HEK293 (cell line): ENCODE data around the gene BRF1.

Experiments used
- CTCF ChIP-seq: fragments of 450-650 bp; formaldehyde crosslinking; IDR thresholded peaks from 2 replicates; pipeline ENCODE4 v1.5.1; 2016; ENCODE audit warnings: missing biosample characterization, missing genetic modification characterization
- IKZF3 ChIP-seq: fragments of 450-650 bp; IDR thresholded peaks from 2 replicates; pipeline ENCODE4 v1.5.0; 2018; ENCODE audit warnings: missing biosample characterization, mild to moderate bottlenecking, missing genetic modification characterization, moderate library complexity
- MEIS1 ChIP-seq: sonication (generic); formaldehyde crosslinking; IDR thresholded peaks from 2 replicates; pipeline ENCODE4 v1.8.1; 2022; ENCODE audit warnings: missing genetic modification reagents, mild to moderate bottlenecking, borderline replicate concordance
- ZBTB1 ChIP-seq: fragments of 450-650 bp; formaldehyde crosslinking; IDR thresholded peaks from 2 replicates; pipeline ENCODE4 v1.5.1; 2016; ENCODE audit warnings: missing biosample characterization, missing genetic modification characterization
- ZNF138 ChIP-seq: fragments of 450-650 bp; formaldehyde crosslinking; IDR thresholded peaks from 2 replicates; pipeline ENCODE4 v1.5.1; 2016; ENCODE audit warnings: missing biosample characterization, missing genetic modification characterization, borderline replicate concordance
- ZNF548 ChIP-seq: fragments of 450-650 bp; formaldehyde crosslinking; IDR thresholded peaks from 2 replicates; pipeline ENCODE4 v1.5.1; 2016; ENCODE audit warnings: missing biosample characterization, missing genetic modification characterization

GRCh38 chr14:105346876-105347586 is 46.2 kb upstream of the BRF1 start:
- TF ChIP-seq CTCF (tag by site-specific recombination) (no peak), ZNF138 (tag by site-specific recombination) (no peak), ZNF548 (tag by site-specific recombination) (no peak), ZBTB1 (tag by site-specific recombination) (no peak), MEIS1 (CRISPR knock-in tag) (no peak), IKZF3 (no peak)
